IMR-90 (cell line): ENCODE data around the gene LRRC7.

ENCODE experiments used
- CTCF ChIP-seq: conservative IDR thresholded peaks from 2 replicates; pipeline ENCODE4 v1.5.1; 2012; ENCODE audit warnings: mild to moderate bottlenecking, low read depth, low read length, improper control_type of control experiment
- POLR2A ChIP-seq: IDR thresholded peaks from 2 replicates; pipeline ENCODE4 v1.6.1; 2012; ENCODE audit warnings: mild to moderate bottlenecking, low read depth, low read length
- RAD21 ChIP-seq: IDR thresholded peaks from 2 replicates; pipeline ENCODE4 v1.6.1; 2012; ENCODE audit warnings: low read length, improper control_type of control experiment
- RCOR1 ChIP-seq: IDR thresholded peaks from 2 replicates; pipeline ENCODE4 v1.6.1; 2012; ENCODE audit warnings: mild to moderate bottlenecking, low read length, improper control_type of control experiment; ENCODE audit not compliant: insufficient replicate concordance

GRCh38 chr1:69569175-69569541, 1.4 kb downstream of the LRRC7 start:
- no peak for TF ChIP-seq POLR2A
- no peak for TF ChIP-seq RCOR1
- no peak for TF ChIP-seq CTCF
- no peak for TF ChIP-seq RAD21
